GM18861 (cell line): ENCODE results near the gene GRIK3.

Source experiments
- ATAC-seq: cut with Tn5 transposase; IDR thresholded peaks from one replicate; pipeline ENCODE4 v1.9.1; 2021; ENCODE audit not compliant: unreplicated experiment

GRIK3 gene

DNA sequence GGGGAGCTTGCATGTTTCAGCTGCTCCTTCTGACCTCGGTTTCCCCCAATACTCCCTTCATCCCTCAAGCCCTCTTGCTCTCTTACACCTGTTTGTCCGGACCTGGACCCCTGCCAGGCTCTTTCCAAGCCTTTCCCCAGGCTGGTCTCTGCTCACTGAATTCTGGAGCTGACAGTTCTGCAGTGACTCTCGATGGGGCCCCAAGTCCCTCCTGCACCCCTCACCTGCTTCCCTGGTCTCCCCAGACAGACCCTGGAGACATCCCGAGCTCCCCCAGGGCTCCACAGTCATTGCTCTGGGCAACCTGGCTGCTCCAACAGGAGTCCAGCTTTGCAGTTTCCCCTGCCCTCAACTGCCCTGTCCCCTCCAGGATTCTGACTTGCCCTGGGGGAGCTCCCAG lies 198.6 kb downstream of the GRIK3 start:
- ATAC-seq = no peak

DNA sequence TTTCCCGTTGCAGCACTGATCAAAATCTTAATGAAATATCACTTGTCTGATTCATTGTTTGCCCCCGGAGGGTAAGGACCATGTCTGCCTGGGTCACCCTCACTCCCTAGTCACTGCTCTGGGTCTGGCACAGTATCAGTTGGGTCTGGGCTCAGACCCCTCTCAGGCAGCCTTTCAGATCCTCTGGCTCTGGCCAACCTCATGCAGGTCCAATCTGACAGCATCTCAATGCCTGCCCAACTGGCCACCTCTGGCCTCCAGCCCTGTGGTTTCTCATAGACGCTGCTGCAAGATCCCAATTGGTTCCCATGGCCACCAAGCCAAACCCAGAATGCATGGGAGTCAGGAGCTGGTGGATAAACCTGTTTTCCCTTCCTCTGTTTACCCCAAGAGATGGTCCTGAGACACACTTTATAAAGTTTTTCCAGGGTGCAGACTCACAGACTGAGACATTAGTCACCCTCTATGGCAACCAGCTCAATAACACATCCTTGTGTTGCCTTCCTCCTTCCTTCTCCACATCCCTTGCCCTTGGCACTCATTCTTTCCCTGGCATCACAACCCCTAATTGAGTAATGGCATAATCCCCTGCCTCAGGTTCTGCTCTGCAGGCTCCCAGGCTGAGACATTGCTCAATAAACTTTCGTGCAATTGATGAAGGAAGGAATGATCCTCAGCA lies 199.2 kb downstream of the GRIK3 start:
- ATAC-seq = no peak

DNA sequence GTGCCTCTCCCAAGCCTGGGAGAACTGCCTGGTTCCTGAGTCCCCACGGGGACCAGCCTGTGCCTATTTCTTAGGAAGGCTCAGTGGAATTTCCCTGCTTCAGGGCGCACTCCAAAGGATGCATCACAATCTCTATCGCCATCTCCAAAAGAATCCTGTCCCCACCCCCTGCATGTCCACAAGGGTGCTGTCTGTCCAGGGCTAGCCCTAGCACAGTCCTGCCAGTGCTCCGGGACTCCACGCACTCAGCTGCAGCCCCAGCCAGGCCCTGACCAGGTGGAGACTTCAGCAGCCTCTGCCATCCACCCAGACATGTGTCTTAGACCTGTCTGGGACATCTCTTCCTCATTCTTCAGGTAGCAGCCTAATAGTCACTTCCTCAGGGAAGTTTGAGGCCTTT lies 199.7 kb downstream of the GRIK3 start:
- no peak for ATAC-seq

DNA sequence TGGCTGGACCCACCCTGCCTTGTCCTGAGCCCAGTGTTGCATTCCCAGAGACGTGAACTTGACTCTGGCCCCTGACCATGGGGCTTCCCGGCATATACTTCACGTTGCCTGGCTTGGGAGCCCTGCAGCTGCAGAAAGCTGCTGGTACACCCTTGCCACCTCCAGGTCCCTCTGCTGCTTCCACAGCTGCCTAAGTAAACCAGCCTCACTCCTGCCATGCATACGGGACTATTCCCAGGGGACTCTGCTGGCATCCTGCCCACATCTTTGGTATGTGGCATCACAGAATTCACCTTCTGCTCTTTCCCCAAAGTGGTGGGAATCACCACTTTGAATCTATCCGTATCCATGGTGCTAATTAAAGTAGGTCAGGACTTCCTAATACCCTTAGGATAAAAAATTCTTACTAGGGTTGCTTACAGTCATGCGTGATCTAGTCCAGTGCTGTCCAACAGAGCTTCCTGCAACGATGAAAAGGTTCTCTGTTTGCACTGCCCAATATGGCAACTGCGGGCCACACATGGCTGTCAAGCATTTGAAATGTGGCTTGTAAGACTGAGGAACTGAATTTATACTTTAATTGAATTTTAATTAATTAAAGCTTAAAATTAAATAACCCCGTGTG lies 203.0 kb downstream of the GRIK3 start:
- no peak for ATAC-seq

DNA sequence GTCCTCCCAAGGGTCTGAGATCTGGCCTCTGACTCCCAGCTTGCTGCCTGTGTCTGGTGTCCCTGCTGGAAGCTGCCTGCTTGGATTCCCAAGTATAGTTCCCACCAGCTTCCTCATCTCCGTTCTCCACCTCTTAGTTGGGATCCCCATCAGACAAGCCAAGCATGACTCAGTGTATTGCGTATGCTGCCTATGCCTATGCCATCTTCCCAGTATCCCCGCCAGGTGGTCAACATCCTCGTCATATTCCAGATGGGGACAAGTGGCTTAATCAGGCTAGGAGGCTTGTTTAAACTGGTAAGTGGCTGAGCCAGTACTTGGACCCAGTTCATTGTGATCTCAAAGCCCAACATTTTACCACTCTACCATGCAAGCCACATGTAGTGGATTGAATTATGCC lies 204.4 kb downstream of the GRIK3 start:
- ATAC-seq = no peak

DNA sequence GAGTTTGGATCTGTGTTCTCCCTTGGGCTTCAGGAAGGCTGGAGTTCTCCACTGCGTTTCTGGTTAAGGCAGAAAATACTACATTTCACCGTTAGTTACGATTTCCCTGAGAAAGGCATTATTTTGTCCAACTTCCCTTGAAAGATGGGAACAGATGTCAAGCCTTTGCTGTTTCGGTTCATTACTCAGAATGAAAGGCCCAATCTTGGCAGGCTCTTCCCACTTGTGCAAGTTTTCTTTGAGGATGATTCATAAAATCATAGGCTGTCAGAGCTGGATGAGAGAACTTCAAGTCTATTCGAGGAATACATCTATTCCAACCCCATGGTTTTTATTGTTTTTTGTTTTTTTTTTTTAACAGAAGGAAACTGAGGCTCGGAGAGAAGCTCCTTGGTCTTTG lies 205.2 kb downstream of the GRIK3 start:
- ATAC-seq = no peak

DNA sequence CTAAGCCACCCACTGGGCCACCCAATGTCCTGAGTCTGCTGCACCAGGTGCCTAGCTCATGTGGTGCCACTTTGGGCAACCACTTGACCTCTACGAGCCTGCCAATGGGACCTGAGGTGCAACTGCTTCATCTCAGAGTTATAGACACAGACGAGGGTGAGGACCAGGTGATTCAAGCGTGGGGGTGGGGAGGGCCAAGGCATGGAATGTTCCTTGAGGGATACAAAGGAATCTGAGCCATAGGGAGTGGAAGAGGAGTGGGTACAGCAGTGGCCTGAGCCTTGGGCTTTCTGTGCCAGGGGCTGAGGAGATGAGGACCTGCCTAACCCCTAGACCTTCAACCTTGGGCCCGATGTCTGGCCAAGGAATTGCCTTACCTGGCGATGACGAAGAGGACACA lies 209.1 kb downstream of the GRIK3 start:
- no peak for ATAC-seq

DNA sequence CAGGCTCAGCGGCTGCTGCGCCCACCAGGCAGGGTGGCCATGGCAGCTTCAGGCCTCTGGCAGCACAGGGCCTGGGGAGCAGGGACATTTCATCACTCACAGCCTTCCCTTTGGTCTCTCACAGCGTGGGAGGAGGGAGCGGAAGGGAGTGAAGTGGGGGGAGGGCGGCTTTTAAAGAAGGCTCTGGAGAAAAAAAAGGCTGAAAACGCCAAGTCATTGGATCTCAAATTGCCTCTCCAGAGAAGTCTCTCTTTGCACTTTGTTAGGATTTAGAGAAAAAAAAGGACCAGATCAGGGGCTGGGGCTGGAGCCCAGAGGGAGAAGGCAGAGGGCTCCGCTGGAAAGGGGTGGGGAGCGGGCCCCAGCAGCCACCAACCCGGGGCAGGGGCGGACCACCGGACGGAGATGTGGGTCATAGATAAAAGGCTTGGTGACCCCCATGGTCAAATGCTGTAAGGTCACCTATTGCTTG lies 209.9 kb downstream of the GRIK3 start:
- ATAC-seq = no peak

DNA sequence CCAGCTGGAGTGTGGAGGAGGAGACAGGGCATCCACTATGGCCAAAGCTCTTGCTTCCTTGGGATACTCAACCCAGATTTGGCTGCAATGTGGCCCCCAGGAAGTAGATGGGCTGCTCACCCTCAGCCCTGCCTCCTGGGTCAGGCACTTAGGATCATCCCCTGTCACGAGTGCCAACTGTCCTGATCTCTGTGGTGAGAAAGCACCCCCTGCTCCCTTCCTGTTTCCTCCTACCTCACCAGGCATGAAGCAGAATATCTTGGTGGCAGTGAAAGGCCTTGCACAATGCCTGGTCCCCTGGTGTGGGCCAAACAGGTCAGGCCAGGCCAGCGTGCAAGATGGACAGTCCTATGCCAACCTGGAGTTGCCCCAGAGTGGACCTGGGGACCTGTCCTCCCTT lies 211.7 kb downstream of the GRIK3 start:
- ATAC-seq = no peak

DNA sequence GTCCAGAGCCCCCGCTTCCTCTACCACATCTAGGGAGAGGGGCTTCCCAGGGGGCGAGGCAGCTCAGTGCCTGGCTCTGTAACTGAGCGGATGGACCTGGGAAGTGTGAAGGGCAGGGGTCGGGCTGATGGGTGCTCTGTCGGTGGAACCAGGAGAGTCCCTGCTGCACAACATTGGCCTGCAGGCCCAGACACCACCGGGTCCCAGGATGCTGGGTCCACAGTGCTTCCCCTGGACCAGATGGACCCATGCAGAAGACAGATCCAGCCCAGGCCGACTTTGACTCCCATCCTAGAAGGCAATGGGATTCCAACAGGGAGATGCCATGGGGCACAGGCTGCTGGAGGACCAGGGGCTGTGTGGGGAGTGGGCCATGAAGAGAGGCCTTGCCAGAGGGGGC lies 212.9 kb downstream of the GRIK3 start:
- ATAC-seq = no peak

DNA sequence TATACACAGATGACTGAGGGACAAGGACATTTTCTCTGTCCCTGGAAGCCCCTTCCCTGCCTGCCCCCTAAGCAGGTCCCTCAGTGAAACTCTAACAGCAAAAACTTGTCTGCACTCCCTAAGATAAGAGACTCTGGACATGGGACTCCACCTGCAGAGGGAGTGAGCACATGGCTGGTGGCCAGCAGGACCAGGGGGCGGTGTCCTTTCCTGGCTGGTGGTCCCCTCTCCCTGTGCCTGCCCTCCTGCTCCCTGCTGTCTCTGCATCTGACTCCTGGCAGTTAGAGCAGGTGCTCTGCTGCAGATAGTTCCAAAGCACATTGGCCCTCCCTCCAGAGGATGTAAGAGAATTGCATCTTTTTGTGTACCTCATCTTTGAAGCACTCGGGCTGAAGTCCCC lies 215.5 kb downstream of the GRIK3 start:
- ATAC-seq = no peak

DNA sequence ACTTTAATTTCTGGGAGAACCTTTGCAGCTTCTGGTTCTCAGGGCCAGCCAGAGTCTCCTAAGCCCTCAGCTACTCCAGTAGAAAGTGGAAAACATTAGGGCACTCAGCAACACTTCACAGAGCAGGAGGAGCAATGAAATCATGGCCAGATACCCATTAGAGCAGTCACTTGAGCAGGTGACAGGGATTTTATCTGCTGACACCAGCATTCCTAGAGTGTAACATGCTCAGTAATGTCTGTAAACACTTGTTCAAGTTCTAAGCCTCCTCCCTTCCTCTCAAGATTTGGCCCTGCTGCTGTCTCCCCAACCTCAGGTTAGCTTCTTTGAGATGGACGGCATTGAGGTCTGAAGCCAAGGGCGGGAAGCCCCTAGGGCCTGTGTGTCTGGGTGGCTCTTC lies 218.0 kb downstream of the GRIK3 start:
- no peak for ATAC-seq

DNA sequence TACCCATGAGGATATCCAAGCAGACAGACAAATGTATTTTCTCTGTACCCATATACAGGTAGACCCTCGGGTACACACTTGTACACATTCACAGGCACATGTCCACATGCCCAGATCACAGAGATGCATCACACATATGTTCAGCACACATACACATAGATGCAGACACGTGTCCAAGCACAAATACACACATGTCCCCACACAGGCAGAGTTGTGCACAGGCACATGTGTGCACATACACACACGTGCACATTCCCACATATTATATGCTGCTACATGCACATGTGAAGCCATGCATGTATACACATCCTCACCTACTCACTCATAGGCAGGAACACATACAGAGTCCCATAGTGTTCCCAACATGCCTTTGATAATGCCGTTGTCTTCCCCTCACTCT lies 219.5 kb downstream of the GRIK3 start:
- no peak for ATAC-seq

DNA sequence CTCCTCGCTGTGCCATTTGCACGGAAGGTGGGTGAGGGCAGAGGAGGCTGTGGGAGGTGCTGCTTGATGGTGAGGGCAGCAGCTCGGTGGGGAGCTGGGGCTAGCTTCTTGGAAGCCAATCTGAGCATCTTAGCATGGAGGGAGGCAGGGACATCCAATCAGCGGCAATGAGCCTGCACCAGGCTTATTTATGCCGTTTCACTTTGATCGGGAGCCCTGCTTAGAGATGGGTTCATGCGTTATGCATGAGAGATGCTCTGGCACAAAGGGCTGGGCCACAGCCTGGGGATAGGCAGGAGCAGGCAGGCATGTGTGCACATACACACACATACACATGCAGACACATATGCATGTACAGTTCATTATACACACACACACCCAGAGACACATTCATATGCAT lies 220.2 kb downstream of the GRIK3 start:
- ATAC-seq = no peak

DNA sequence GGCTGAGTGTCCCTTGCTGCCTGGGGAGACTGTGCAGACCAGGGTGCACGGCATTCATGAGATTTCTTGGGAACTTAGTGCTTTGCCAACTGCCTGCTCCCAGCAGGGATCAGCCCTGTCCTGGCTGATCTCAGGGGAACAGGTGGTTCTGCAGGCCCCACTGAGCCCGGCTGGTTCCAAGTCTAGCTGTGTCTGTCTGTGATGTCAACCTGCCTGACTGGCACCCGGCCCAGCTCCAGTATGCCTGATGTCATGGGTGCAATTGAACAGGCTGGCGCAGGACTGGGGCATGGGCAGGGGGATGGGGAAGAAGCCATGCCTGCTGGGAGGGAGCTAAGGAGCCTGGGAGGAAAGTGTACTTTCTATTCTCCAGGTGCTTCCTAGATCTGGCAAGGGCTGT lies 227.1 kb downstream of the GRIK3 start:
- ATAC-seq = no peak

DNA sequence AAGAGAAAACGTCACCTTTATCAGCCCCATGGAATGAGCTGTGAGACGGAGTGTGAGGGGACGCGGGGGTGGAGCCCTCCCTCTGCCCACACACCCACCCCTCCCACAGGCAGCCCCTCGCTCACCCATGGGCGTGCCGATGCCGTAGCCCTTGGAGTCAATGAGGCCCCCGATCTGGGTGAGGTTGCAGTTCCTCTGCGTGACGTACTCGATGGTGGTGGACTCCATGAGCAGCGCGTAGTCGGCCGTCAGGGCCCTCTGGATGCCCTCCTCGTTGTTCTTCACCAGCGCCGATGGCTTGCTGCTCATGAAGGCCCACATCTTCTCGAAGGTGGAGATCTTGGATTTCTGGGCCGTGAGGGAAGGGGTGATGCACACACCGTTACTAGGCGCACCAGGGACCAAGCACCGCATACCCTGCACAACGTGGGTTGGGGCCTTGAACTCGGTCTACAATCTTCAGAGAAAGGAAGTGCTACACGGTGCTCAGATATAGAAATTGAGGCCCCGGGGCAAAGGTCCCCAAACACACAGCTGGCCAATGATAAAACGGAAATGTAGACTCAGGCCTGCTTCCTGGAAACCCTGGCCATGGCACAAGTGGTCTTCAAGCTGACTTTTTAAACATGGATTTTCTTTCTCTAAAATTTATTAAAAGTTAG lies 228.2 kb downstream of the GRIK3 start:
- ATAC-seq = no peak

DNA sequence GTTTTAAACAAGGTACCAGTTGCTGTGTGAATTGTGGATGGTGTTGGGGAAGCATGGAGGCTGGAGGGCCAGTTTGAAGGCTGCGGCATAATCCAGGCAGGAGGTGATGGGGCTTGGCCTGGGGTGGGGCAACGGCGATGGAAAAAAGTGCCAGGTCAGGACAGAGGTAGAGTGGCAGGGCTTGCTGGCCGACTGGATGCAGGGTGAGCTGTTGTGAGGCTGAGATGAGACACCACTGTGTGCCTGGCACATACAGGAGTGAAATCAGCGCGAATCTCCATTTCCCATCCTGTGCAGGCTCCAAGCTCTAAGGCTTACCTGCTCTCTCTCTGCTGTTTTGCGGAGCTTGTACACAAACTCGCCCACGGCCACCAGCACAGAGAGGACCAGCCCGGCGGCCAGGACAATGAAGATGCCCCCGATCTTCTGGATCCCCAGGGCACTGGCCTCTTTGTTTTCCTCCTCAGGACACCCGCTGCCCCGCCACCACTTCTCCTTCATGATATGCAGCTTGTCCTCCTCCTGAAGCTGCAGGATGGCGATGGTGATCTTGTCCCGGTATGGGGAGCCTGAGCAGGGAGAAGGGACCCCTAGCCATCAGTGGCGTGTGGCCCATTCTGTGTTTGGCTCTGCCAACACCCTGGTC lies 229.5 kb downstream of the GRIK3 start:
- ATAC-seq = no peak

DNA sequence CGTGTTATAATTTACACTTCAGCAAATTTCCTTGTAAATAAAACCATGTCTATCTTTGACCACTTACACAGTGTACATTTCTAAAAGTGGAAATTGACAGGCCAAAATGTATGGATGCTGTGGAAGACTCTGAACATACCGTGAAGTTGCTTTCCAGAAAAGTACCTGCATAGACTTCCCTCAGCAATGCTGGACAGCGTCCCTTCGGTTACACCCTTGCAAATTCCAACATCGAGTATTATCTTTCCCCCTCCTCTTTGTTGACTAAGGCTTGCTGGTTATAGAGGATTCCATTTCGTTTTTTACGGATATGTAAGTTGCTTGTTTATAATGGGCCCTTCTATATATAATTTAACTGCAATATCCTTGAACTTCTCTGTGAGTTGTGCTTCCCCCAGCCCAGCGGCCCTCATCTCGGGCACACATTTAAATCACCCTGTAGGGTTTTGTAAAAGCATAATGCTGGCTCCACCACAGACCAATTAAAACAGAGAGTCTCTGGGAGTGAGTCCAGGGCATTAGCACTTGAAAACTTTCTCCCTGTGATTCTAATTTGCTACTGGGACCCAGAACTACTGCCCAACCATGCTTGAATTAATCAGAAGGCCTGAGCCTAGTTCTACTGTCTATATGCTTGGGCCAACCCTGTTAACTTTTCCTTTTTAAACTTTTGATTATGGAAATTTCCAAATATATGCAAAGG lies 230.3 kb downstream of the GRIK3 start:
- no peak for ATAC-seq

DNA sequence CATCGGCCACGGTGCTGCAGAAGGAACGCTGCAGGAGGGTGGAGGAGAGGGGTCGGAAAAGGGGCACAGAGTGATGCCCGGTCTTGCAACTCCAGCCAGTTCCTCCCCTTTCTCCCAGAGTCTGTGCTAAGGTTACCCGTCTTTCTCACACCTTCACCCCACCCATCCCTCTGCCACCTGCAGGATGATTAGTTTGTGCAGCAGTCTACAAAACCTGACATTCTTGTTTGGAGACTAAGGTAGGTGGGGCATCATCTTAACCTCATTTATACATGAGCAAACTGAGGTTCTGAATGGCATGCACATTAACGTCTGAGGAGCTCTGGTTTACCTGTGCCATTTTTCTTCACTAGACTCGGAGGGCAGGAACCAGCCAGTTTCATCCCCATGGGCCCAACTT lies 232.3 kb downstream of the GRIK3 start:
- ATAC-seq = no peak

DNA sequence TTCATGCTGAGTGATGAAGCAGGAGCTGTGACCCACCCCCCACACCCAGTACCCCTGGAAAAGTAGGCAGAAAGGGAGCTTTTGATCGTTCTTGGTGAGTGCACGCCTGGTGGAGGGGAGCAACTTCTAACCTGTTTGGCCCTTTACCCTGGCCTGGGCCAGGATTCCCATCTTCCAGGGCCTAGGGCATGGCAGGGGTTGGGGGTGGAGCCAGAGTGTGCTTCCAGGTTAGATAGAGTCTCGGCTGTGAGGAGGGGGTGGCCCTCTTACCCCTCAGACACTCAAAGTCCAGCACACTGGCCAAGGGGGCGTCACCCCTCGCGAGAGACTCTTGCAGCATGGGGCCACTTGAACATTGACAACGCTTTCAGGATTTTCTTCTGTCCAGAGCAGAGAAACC lies 236.6 kb downstream of the GRIK3 start:
- ATAC-seq = no peak

DNA sequence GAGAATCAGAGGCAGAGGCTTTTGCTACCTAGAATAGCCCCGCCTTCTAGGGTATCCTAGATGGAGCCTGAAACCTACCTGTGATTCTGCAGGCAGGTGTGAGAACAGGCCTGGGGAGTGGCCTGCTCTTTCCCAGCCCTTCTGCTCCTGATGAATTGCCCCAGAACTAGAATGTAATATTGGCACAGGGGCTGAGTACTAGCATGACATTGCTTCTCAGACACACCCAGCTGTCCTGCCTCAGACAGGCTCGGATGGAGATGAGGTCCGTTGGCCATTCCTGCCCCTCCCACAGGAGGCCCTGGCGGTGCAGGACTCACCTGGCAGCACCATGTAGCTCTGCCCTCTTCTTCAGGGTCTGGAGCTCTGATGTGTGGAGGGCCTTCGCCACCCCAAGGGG lies 237.6 kb downstream of the GRIK3 start:
- ATAC-seq = no peak
